Skeletal muscle cell (primary cell): ENCODE results near the gene CLEC4F.

Source experiments
- DNase-seq: peaks from one replicate; pipeline ENCODE4 v3.0.0-alpha.2; 2010; ENCODE audit warnings: low read depth
- H3K4me3 ChIP-seq: 2 replicates; pipeline ENCODE4 v1.5.1; 2011; ENCODE audit warnings: low read depth, mild to moderate bottlenecking, control low read depth, low read length, moderate library complexity

The CLEC4F gene, protein sequence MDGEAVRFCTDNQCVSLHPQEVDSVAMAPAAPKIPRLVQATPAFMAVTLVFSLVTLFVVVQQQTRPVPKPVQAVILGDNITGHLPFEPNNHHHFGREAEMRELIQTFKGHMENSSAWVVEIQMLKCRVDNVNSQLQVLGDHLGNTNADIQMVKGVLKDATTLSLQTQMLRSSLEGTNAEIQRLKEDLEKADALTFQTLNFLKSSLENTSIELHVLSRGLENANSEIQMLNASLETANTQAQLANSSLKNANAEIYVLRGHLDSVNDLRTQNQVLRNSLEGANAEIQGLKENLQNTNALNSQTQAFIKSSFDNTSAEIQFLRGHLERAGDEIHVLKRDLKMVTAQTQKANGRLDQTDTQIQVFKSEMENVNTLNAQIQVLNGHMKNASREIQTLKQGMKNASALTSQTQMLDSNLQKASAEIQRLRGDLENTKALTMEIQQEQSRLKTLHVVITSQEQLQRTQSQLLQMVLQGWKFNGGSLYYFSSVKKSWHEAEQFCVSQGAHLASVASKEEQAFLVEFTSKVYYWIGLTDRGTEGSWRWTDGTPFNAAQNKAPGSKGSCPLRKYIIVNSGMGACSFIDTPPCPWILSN

DNA sequence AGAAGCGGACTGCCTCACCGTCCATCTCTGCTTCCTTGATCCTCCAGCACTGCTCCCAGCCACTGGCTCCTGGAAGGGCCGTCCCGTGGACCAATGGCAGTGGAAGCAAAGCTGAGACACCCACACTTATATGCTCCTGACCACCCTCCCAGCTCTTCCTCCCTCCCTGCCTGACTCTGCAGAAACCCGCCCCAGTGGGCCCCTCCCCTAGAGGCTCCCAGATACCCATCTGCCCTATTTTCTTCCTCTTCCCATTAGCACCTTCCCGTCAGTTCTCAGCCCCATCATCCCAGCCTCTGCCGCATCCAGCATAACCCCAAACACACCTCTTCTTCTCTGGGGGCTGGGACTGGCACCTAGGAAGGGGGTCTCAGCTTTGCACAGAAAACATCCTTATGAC, at the start of gene CLEC4F:
Gene CLEC4F, minus strand, starts transcription at position 101 of the 400 bp plus-strand sequence. Its CDS starts 76 bp downstream, at position 25.
- no peak within 1 kb of the TSS for H3K4me3 ChIP-seq
- DNase-seq, result no peak

DNA sequence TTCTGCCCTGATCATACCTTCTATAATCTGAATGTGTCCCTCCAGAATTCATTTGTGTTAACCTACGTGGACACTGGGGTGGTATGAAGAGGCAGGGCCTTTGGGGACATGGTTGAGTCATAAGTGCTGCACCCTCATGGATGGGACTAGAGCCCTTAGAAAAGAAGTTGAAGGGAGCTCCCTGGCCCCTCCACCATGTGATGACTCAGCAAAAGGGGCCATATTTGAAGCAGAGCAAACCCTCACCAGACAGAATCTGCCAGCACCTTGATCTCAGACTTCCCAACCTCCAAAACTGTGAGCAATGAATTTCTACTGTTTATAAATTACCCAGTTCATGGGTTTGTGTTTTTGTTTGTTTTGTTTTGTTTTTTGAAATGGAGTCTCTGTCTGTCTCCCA, 48.6 kb upstream of the CLEC4F start:
- H3K4me3 ChIP-seq, result no peak overlapping the region
- no peak for DNase-seq

DNA sequence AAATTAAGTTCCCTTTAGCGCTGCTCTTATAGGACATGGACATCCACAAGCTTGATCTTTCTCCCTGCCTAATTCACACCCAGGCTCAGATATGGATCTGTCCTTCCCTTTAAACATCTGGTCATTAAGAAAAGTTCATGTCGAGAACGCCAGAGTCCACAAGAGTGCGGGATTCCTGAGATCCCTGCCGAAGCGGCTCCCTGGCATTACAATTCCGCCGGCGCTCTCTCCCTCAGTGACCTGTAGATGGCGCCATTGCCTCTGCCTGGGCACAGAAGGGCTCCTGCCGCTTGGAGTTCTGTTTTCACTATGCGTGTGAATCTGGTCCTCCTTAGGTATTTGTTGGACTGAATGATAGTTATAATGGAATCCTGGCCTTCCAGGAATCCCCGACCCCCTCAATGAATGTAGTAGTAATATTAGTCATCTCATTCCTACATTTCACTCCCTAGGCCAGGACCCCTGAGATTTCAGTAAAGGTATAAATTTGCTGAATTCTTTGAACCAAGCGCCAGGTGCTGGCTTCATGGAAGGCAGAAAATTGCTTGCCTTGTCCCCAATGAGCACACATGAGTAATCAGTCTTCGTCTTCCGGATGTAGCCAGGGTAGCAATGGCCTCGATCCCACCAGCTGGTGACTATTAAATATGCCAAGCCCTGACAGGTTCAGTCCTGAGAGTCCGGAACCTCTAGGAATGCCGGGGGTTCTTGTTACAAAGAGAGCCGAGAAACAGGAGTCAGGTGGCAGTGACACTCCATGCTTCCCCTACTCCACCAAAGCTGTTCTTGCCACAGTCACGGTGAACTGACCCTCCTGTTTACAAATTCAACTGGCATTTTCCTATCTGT, 41.6 kb upstream of the CLEC4F start:
- H3K4me3 ChIP-seq, result no peak overlapping the region
- DNase-seq, result no peak

GRCh38 chr2:70855667-70856066, 35.3 kb upstream of the CLEC4F start:
- DNase-seq, result no peak
- H3K4me3 ChIP-seq, result no peak overlapping the region

DNA sequence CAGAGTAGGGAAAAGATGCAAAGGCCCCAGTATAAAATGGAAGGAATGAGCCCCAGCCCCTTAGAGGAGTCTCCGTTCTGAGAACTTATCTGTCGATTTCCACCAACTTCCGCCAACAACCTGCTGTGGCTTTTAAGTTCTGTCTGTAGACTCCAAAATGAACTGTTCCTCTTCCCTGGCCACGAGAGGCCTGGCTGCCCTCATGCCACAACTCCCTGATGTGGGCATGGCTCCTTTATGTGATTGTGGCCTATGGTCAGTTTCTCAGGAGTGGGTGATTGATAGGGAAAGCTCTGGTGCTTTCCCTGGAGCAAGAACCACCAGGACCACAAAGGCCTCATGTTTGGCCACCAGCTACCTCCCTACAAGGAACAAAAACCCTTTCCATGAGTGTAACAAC, 34.0 kb upstream of the CLEC4F start:
- H3K4me3 ChIP-seq, result no peak overlapping the region
- DNase-seq, result no peak

DNA sequence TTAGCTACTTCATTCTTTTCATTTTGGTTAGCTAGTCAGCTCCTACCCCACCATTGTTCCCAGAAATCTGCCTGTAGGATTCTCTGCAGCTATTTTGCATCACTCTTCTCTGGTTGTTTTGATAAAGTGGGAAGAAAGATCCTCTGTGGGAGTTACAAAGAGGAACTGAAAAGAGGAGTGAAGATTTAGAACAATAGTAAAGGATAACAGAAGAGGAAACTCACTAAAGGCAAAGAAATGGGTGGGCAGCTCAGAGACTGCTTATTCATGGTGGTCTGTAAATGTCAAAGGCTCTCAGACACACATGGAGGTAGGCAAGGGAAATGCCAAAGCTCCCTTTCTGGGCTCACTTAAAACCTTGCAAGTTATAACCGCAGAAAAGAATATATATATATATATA, 32.4 kb upstream of the CLEC4F start:
- DNase-seq, result no peak
- H3K4me3 ChIP-seq, result no peak overlapping the region

- no peak overlapping the region for H3K4me3 ChIP-seq
- DNase-seq, result no peak
Observed at GRCh38 chr2:70851704-70852103, 31.3 kb upstream of the CLEC4F start.

DNA sequence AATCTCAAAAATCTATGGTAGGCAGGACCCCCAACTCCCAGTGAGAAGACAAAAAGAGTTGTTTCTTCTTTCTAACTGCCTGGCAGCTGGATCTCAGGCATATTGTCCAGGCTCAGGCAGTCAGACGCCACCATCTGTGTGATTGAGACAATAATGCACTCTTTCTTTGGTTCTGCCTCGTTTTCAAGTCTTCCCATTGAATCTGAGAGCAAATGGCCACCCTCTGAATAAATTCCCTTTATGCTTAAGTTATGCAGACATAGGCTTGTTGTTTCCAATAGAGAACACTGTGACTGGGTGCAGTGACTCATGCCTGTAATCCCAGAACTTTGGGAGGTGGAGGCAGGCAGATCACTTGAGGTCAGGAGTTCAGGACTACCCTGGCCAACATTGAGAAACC, 30.5 kb upstream of the CLEC4F start:
- DNase-seq, result no peak
- H3K4me3 ChIP-seq, result no peak overlapping the region

- H3K4me3 ChIP-seq, result no peak overlapping the region
- no peak for DNase-seq
Observed at GRCh38 chr2:70842401-70842800, 22.0 kb upstream of the CLEC4F start.

DNA sequence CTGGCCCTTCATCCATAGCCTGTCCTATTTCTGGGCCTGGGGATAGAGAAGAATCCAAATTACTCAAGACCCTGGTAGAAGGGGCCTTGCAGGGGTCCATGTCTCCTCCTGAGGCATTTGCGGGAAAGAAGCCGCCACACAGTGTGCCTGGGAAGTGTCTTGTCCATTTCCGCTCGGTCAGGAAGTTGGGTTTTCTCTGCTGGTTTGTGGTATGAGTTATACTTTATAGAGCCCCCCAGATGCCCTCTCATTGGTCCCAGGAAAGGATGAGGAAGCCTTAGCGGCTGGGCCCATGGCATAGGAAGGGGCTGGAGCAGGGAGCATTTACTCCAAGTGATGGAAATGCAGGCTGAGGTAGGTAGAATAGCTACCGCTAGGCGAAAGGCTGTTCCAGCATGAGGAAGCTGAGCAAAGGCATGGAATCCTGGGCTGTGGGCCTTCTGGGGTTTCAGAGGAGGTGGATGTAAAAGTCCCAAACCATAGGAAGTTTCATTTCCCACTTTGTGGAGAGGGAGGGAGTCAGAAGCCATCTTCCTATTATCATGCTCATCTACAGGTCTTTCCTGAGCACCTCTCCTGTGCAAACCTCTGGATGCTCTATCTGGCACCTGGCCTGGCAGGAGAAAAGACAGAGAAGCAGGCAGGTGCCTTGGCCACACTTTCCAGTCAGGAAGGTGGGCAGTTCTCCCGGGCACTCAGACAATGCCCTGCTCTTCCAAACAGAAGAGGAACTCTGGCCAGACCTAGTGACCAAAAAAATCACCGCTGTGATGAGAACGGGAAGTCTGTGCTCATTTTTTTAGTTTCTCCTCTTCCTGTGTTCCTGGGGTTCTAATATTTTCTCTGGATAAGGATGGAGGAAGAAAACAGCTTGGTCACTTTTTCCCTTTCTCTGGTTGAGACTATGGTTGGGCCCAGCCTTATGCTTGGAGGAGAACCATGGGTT, 17.9 kb upstream of the CLEC4F start:
- H3K4me3 ChIP-seq, result no peak overlapping the region

GRCh38 chr2:70835643-70836042, 15.2 kb upstream of the CLEC4F start, which contains the start of gene CD207:
TSS of gene CD207 (minus strand) at chr2:70835816. CDS start at chr2:70835776, 40 bp downstream.
- no peak within 1 kb of the TSS for H3K4me3 ChIP-seq
- no peak for DNase-seq

More for the DNA sequence above, 17.9 kb upstream of the CLEC4F start:
- DNase-seq, result no peak

DNA sequence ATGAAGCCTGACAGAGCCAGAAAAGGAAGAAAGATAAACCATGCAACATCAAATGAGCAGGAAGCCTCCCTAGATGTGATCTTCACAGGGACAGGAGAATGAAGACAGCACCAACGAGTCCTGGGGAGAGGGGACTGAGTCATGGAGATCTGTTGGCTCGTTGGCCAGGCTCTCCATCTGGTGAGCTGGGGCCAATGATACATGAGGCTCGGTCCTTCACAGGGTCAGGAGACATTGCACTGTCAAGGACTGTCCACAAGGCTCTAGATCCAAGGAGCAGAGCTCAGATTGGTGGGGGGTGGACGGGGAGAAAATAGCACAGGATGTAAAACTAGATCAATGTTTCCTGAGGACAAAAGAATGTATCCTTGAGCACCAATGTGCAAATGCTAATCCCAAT, 14.5 kb upstream of the CLEC4F start:
- DNase-seq, result no peak
- no peak overlapping the region for H3K4me3 ChIP-seq

DNA sequence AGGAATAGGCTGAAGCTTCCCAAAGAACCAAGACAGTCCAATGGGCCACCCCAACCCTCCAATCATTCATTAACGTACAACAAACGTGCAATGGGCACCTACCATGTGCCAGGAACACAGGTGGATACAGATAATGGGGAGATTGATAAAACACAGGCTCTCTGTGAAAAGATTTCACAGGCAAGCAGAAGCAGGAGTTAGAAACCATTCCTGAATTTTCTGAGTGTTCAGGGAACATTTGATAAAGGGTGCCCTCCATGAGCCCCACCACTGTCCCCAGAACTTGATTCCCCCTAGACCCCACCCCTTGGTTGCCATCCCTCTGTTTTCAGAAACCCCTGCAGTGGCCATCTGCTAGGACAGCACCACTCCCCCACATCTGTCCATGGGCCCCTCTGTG, 13.7 kb upstream of the CLEC4F start:
- H3K4me3 ChIP-seq, result no peak overlapping the region
- DNase-seq, result no peak

- H3K4me3 ChIP-seq, result no peak overlapping the region
- DNase-seq, result no peak
Observed at GRCh38 chr2:70833246-70833645, 12.8 kb upstream of the CLEC4F start.

GRCh38 chr2:70832386-70832785, 12.0 kb upstream of the CLEC4F start:
- no peak for DNase-seq

DNA sequence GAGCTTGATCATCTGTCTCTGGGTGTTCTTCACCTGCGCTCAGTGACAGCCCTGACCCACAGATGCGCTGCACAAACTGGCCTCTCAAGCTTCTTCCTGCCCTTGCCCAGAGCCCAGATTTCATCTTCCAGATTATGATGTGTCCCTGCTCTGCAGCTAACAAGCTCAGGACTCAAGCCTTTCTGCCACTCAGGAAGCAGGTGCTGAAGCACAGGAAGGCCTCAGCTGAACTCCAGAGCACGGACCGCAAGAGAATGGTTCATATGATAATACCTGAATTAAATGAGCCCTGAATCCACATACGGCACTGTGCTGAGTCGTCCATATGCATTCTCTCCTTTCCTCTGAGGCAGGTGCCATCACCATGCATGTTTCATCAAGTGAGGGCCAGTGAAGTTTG, 11.5 kb upstream of the CLEC4F start:
- no peak overlapping the region for H3K4me3 ChIP-seq
- DNase-seq, result no peak

More at GRCh38 chr2:70832386-70832785, 12.0 kb upstream of the CLEC4F start:
- no peak overlapping the region for H3K4me3 ChIP-seq

DNA sequence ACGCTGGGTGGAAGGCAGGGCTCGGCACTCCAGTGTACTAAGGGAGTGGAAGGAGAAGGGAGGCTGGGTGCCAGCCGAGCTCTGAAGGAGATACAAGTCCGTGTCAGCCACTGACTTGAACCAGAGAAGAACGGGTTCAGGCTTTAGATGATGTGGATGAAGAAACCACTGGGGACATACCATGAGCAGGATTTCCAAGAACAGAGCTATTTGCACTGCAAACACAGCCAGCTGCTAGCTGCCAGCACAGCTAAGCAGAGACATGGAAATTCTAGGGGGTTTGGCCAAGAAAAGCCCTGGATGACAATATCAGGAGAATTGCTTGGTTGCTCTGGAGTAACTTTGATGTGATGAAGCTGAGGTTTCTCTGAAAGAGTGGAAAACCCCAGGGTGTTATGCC, 10.0 kb upstream of the CLEC4F start:
- no peak overlapping the region for H3K4me3 ChIP-seq
- DNase-seq, result no peak

DNA sequence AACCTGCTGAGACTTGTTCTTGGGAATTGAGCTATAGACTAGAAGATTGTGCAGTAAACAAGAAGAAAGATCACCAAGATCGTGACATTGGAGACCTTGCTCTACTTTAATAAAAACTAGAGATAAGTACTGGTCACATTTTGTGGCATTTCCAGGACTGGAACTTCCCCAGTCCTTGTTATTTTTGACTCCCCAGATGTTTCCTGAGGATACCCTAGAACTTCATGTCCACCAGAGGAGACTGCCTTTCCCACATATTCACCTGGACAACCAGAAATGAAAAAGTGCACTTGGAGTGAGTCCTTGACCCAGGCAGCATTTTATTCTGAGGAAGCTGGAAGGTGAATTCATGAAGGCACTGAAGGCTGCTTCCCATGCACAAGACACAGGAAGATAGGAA, 9.5 kb upstream of the CLEC4F start:
- no peak for DNase-seq

More for the DNA sequence above, 9.5 kb upstream of the CLEC4F start:
- no peak overlapping the region for H3K4me3 ChIP-seq
